ENCODE results near the gene EHD2.
"Not testable (repeated sequence)": the region's sequence is repeated elsewhere in the genome, so short reads cannot be mapped to it uniquely, and the experiment has no call there.

EHD2 gene

DNA sequence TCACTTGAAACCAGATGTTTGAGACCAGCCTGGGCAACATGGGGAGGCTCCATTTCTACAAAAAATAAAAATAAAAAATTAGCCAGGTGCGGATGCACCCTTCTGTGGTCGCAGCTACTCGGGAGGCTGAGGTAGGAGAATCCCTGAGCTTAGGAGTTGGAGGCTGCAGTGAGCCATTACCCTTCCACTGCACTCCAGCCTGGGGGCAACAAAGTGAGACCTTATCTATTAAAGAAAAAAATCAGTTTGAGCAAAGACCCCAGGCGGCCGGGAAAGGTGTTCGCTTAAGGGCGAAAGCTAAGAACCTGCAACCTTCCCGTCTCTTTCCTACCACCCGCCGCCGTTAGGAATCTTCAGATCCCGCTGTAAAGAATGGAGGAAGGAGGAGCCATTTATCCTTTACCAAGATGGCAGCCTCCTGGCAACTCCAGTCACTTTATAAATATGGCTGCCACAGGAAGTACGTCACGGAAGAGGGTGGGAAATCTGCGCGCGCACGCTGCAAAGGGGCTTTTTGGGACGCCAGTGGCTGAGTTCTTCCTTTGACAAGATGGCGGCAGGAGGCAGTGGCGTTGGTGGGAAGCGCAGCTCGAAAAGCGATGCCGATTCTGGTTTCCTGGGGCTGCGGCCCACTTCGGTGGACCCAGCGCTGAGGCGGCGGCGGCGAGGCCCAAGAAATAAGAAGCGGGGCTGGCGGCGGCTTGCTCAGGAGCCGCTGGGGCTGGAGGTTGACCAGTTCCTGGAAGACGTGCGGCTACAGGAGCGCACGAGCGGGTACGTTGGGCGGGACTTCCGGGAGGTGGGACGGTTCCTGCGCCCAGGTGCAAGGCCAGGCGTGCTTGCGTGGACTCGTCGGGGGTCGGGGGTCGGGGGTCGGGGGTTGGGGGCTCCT is 32.0 kb downstream of the EHD2 start, which contains the start of gene NOP53:
Gene NOP53 (plus strand): TSS at position 537 of the 892 bp plus-strand sequence. CDS start 14 bp downstream, at position 551.
- peaks cover 26% of the 10 kb centered on the region for H3K4me1 ChIP-seq (ENCODE audit: control insufficient read depth, insufficient read depth, low read length, poor library complexity, severe bottlenecking)
- no peaks in the 10 kb centered on the region for H3K9me3 ChIP-seq (ENCODE audit: control insufficient read depth, low read length)
- DNase-seq: peak; percentile 90 to 96 (median 95)
- H3K4me3 ChIP-seq (ENCODE audit: insufficient read depth, low read depth, low read length, poor library complexity, severe bottlenecking): peak within 1 kb of the TSS; percentile 85
- peak within 1 kb of the TSS; percentile 100 for H3K27ac ChIP-seq (ENCODE audit: insufficient read depth, low read length, poor library complexity, severe bottlenecking)
- peaks cover 29% of the 10 kb centered on the region for H3K36me3 ChIP-seq (ENCODE audit: control insufficient read depth, insufficient read depth, low read length)
- no peaks in the 10 kb centered on the region for H3K27me3 ChIP-seq (replicated peaks; ENCODE audit: control insufficient read depth, insufficient read depth, low read length, poor library complexity, severe bottlenecking)

DNA sequence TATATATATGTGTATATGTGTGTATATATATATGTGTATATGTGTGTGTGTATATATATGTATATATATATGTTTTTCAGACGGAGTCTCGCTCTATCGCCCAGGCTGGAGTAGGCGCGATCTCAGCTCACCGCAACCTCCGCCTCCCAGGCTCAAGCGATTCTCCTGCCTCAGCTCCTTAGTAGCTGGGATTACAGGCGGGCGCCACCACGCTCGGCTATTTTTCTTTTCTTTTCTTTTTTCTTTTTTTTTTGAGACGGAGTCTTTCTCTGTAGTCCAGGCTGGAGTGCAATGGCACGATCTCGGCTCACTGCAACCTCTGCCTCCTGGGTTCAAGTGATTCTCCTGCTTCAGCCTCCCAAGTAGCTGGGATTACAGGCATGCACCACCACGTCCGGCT is 32.9 kb downstream of the EHD2 start:
- H3K27me3 ChIP-seq (replicated peaks; ENCODE audit: control insufficient read depth, insufficient read depth, low read length, poor library complexity, severe bottlenecking); DNase-seq; H3K9me3 ChIP-seq (ENCODE audit: control insufficient read depth, low read length): not testable (repeated sequence)
- Histone ChIP-seq H3K4me3 (ENCODE audit: insufficient read depth, low read depth, low read length, poor library complexity, severe bottlenecking) (peak overlapping the region; percentile 85), H3K4me1 (ENCODE audit: control insufficient read depth, insufficient read depth, low read length, poor library complexity, severe bottlenecking) (peaks cover 26% of the 10 kb centered on the region), H3K27ac (ENCODE audit: insufficient read depth, low read length, poor library complexity, severe bottlenecking) (peak overlapping the region; percentile 100), H3K36me3 (ENCODE audit: control insufficient read depth, insufficient read depth, low read length) (peaks cover 38% of the 10 kb centered on the region)

DNA sequence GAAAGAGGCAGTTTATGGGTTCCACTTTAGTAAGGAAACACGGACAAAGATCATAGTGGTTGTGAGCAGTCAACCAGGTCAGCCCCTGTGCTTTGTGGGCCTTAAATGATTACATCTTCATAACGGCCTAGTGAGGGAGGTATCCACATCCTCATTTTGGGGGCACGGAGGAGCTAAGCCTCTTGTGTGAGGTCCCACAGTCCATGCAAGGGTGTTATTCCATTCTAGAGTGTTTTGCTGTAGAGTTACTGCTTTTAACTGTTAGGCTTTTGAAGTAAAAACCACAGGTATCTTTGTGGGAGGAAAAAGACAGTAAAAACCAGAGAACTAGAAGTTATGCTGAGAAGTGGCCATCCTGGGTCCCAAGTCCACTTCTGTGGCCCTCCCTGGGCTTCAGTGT is 36.1 kb downstream of the EHD2 start:
- no peak overlapping the region for H3K27ac ChIP-seq (ENCODE audit: insufficient read depth, low read length, poor library complexity, severe bottlenecking)
- peaks cover 13% of the 10 kb centered on the region for H3K4me1 ChIP-seq (ENCODE audit: control insufficient read depth, insufficient read depth, low read length, poor library complexity, severe bottlenecking)
- DNase-seq: no peak
- no peak overlapping the region for H3K4me3 ChIP-seq (ENCODE audit: insufficient read depth, low read depth, low read length, poor library complexity, severe bottlenecking)
- peaks cover 68% of the 10 kb centered on the region for H3K36me3 ChIP-seq (ENCODE audit: control insufficient read depth, insufficient read depth, low read length)
- no peaks in the 10 kb centered on the region for H3K9me3 ChIP-seq (ENCODE audit: control insufficient read depth, low read length)
- no peaks in the 10 kb centered on the region for H3K27me3 ChIP-seq (replicated peaks; ENCODE audit: control insufficient read depth, insufficient read depth, low read length, poor library complexity, severe bottlenecking)

DNA sequence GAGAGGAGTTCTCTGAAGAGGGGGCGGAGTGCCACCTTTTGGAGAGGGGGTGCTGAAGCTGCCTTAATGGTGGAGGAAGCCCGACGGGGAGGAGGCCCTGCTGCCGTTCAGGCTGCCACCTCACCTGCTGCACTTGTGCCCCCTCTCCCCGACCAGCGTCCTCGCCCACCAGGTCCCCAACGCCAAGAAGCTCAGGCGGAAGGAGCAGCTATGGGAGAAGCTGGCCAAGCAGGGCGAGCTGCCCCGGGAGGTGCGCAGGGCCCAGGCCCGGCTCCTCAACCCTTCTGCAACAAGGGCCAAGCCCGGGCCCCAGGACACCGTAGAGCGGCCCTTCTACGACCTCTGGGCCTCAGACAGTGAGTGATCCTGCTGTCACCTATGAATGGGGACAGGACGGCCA is 37.5 kb downstream of the EHD2 start:
- DNase-seq: no peak
- peaks cover 82% of the 10 kb centered on the region for H3K36me3 ChIP-seq (ENCODE audit: control insufficient read depth, insufficient read depth, low read length)
- H3K4me3 ChIP-seq (ENCODE audit: insufficient read depth, low read depth, low read length, poor library complexity, severe bottlenecking): no peak overlapping the region
- no peaks in the 10 kb centered on the region for H3K27me3 ChIP-seq (replicated peaks; ENCODE audit: control insufficient read depth, insufficient read depth, low read length, poor library complexity, severe bottlenecking)
- no peaks in the 10 kb centered on the region for H3K9me3 ChIP-seq (ENCODE audit: control insufficient read depth, low read length)
- no peak overlapping the region for H3K27ac ChIP-seq (ENCODE audit: insufficient read depth, low read length, poor library complexity, severe bottlenecking)
- peaks cover 8% of the 10 kb centered on the region for H3K4me1 ChIP-seq (ENCODE audit: control insufficient read depth, insufficient read depth, low read length, poor library complexity, severe bottlenecking)

DNA sequence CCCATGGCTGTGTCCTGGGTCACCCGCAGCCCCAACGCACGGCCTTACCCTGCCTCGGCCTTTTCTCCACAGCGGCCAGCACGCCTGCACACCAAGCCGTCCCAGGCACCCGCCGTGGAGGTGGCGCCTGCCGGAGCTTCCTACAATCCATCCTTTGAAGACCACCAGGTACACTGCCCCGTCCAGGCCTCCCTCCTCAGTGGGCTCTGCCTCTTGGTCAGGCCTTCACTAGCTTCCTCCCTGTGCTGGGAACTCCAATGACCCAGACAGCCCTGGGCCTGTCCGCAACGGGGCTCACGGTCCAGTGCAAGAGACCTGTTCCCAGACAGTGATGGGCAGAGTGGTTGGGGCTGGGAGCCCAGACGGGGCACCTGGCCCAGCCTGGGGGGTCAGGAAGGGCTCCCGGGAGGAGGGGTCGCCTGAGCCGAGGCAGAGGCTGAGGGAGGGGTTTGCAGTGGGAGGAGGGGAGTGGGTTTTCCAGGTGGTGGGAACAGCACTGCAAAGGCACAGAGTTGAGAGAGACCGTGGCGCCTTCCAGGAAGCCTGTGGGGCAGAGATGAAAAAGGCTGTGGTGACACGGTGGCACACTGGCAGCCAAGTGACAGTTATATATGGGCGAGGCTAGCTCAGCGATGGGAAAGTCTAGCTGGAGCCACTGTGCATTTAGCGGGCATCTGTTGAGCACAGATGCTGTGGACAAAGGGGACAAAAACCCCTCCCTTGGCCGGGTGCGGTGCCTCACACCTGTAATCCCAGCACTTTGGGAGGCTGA is 39.4 kb downstream of the EHD2 start:
- no peaks in the 10 kb centered on the region for H3K4me1 ChIP-seq (ENCODE audit: control insufficient read depth, insufficient read depth, low read length, poor library complexity, severe bottlenecking)
- DNase-seq: no peak
- H3K27ac ChIP-seq (ENCODE audit: insufficient read depth, low read length, poor library complexity, severe bottlenecking): no peak overlapping the region
- H3K9me3 ChIP-seq (ENCODE audit: control insufficient read depth, low read length): no peaks in the 10 kb centered on the region
- H3K27me3 ChIP-seq (replicated peaks; ENCODE audit: control insufficient read depth, insufficient read depth, low read length, poor library complexity, severe bottlenecking): no peaks in the 10 kb centered on the region
- H3K36me3 ChIP-seq (ENCODE audit: control insufficient read depth, insufficient read depth, low read length): peaks cover 94% of the 10 kb centered on the region
- H3K4me3 ChIP-seq (ENCODE audit: insufficient read depth, low read depth, low read length, poor library complexity, severe bottlenecking): no peak overlapping the region

DNA sequence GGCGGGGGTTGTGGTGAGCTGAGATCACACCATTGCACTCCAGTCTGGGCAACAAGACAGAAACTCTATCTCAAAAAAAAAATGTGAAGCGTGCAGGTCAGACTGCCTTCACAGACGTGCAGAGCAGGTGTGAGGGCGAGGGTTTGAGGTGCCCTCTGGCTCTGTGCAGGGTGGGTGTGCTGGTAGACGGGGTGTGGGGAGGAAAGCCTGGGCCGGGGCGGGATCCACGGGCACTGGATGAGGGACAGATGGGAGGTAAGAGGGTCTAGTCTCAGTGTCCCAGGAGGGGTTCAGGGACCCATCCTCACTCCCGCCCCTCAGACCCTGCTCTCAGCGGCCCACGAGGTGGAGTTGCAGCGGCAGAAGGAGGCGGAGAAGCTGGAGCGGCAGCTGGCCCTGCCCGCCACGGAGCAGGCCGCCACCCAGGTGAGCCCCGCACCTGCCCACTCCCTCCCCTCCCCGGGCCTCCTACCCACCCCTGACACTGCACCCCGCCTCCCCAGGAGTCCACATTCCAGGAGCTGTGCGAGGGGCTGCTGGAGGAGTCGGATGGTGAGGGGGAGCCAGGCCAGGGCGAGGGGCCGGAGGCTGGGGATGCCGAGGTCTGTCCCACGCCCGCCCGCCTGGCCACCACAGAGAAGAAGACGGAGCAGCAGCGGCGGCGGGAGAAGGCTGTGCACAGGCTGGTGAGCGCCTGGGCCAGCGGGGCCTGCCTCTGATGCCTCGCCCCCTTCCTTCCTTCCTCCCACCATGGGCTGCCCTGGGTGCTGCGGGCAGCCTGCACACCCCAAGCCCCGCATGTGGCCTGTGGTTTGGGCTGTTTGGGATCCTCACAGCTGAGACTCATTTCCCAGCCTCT is 41.2 kb downstream of the EHD2 start:
- no peak overlapping the region for H3K27ac ChIP-seq (ENCODE audit: insufficient read depth, low read length, poor library complexity, severe bottlenecking)
- no peak overlapping the region for H3K4me3 ChIP-seq (ENCODE audit: insufficient read depth, low read depth, low read length, poor library complexity, severe bottlenecking)
- peaks cover 90% of the 10 kb centered on the region for H3K36me3 ChIP-seq (ENCODE audit: control insufficient read depth, insufficient read depth, low read length)
- no peaks in the 10 kb centered on the region for H3K4me1 ChIP-seq (ENCODE audit: control insufficient read depth, insufficient read depth, low read length, poor library complexity, severe bottlenecking)
- H3K27me3 ChIP-seq (replicated peaks; ENCODE audit: control insufficient read depth, insufficient read depth, low read length, poor library complexity, severe bottlenecking): no peaks in the 10 kb centered on the region
- no peak for DNase-seq
- H3K9me3 ChIP-seq (ENCODE audit: control insufficient read depth, low read length): no peaks in the 10 kb centered on the region

DNA sequence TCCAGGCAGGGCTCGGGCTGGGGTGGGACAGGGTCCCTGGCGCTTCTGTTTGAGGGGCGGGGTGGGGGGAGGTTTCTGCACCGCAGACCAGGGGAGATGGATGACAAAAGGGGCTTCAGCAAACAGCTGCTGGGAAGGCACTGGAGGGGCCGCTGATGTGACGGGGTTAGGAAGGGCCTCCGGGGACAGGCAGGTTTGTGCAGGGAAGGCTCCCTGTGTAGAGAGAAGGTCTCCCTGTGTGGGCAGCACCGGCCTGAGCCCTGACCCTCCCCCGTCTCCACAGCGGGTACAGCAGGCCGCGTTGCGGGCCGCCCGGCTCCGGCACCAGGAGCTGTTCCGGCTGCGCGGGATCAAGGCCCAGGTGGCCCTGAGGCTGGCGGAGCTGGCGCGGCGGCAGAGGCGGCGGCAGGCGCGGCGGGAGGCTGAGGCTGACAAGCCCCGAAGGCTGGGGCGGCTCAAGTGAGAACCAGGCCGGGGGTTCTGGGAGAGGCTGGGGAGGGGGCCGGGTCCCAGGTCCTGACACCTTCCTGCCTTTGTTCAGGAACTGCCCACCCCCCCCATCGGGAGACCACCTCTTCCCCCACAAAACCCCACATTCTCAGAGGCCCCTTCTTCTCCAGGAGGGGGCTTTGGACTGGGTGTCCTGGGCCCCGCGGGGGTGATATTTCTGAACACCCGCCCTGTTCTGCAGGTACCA is 42.0 kb downstream of the EHD2 start:
- Histone ChIP-seq H3K36me3 (ENCODE audit: control insufficient read depth, insufficient read depth, low read length) (peaks cover 82% of the 10 kb centered on the region), H3K9me3 (ENCODE audit: control insufficient read depth, low read length) (no peaks in the 10 kb centered on the region), H3K4me1 (ENCODE audit: control insufficient read depth, insufficient read depth, low read length, poor library complexity, severe bottlenecking) (no peaks in the 10 kb centered on the region), H3K4me3 (ENCODE audit: insufficient read depth, low read depth, low read length, poor library complexity, severe bottlenecking) (no peak overlapping the region), H3K27me3 (replicated peaks; ENCODE audit: control insufficient read depth, insufficient read depth, low read length, poor library complexity, severe bottlenecking) (no peaks in the 10 kb centered on the region), H3K27ac (ENCODE audit: insufficient read depth, low read length, poor library complexity, severe bottlenecking) (no peak overlapping the region)
- DNase-seq: no peak

DNA sequence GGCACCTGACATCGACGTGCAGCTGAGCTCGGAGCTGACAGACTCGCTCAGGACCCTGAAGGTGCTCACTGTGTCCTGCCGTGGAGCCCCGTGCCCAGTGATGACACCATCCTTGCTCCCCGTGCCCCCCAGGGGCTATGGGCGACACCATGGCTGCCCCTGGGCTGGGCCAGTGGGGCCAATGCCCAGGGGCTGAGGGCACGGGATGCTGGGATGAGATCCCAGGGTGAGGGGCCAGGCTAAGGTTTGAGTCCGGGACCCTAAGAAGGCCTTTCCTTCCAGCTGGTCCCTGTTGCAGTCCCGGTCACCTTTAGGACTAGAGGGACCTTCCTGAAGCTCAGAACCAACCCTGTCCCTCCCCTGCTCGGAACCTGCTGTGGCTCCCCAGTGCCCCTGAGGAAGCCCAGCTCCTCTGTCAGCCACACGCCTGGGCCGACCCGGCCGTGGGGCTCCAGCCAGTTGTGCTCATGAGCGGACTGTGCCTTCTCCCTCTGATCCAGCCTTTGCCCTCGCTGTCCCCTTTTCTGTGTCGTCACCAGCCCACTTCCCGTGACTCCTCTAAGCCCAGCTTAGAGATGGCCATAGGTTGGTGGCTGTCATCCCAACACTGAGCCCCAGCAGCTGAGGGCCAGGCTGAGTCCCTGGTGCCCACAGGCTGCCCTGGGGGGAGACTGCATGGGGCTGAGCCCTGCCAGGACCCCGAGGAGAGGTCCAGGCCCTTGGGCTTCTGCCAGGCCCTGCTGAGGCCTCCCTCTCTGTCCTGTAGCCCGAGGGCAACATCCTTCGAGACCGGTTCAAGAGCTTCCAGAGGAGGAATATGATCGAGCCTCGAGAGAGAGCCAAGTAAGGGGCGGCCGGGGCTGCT is 42.8 kb downstream of the EHD2 start:
- Histone ChIP-seq H3K27ac (ENCODE audit: insufficient read depth, low read length, poor library complexity, severe bottlenecking) (no peak overlapping the region), H3K4me1 (ENCODE audit: control insufficient read depth, insufficient read depth, low read length, poor library complexity, severe bottlenecking) (no peaks in the 10 kb centered on the region), H3K4me3 (ENCODE audit: insufficient read depth, low read depth, low read length, poor library complexity, severe bottlenecking) (no peak overlapping the region), H3K27me3 (replicated peaks; ENCODE audit: control insufficient read depth, insufficient read depth, low read length, poor library complexity, severe bottlenecking) (no peaks in the 10 kb centered on the region), H3K36me3 (ENCODE audit: control insufficient read depth, insufficient read depth, low read length) (peaks cover 74% of the 10 kb centered on the region), H3K9me3 (ENCODE audit: control insufficient read depth, low read length) (no peaks in the 10 kb centered on the region)
- DNase-seq: no peak

DNA sequence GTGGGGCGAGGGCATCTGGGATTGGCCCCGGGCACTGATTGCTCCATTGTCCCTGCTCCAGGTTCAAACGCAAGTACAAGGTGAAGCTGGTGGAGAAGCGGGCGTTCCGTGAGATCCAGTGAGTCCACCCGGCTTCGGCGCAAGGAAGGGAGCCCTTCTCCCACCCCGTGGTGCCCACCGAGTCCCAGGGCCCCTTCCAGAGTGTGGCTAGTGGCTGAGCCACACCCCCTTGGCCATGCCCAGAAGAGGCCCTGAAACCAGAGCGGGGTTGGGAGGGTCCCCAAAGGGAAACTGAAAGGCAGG is 43.4 kb downstream of the EHD2 start:
- DNase-seq: no peak
- Histone ChIP-seq H3K27ac (ENCODE audit: insufficient read depth, low read length, poor library complexity, severe bottlenecking) (no peak overlapping the region), H3K4me1 (ENCODE audit: control insufficient read depth, insufficient read depth, low read length, poor library complexity, severe bottlenecking) (no peaks in the 10 kb centered on the region), H3K27me3 (replicated peaks; ENCODE audit: control insufficient read depth, insufficient read depth, low read length, poor library complexity, severe bottlenecking) (no peaks in the 10 kb centered on the region), H3K4me3 (ENCODE audit: insufficient read depth, low read depth, low read length, poor library complexity, severe bottlenecking) (no peak overlapping the region), H3K36me3 (ENCODE audit: control insufficient read depth, insufficient read depth, low read length) (peaks cover 68% of the 10 kb centered on the region), H3K9me3 (ENCODE audit: control insufficient read depth, low read length) (no peaks in the 10 kb centered on the region)
